GM19099 (cell line): ENCODE data around the gene NRARP.
A peak's percentile ranks its signal among the peaks of the same experiment; 100 is the strongest.

ENCODE experiments used
- POLR2A ChIP-seq: IDR thresholded peaks from 3 replicates; pipeline ENCODE4 v1.6.1; 2011; ENCODE audit warnings: low read depth; ENCODE audit not compliant: insufficient read length; ENCODE audit errors: extremely low read depth

The NRARP gene

GRCh38 chr9:137296670-137297664 lies 5.1 kb downstream of the NRARP start:
- no peak for TF ChIP-seq POLR2A

DNA sequence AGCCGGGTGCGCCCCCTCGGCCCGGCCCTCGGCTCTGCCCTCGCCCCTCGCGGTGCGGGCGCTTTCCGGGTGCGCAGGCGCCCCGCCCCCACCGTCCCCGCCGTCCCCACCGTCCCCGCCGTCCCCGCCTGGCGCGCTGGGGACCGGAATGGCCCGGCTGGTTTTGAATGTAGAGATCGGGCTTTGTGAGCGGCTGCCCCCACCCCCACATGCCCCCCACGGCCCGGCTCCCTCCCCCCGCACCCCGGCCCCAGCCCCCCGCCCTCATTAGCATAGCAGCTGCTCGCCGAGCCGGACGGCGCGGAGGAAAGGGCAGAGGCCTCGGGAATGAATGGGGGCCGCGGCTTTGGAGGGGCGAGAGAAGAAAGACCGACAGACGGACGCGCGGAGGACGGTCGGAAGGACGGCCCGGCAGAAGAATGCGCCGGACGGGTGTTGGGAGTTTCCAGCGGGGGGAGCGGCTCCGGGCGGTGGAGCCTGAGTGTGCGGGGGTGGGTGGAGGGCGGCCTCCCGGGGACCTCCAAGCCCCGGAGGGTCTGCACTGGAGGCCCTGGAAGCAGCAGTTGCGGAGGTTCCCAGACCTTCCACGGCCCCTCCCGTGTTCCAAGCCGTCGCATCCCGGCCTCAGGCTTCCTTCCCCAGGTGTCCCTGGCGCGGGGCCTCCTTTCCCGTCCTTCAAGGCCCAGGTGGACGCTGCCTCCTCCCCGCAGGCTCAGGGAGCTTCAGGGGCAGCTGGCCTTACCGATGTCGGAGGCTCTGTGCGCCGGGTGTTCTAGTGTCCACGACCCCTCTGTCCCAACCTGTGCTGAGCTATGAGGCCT lies 6.0 kb downstream of the NRARP start:
- no peak for TF ChIP-seq POLR2A

GRCh38 chr9:137295238-137295811 lies 6.7 kb downstream of the NRARP start:
- no peak for TF ChIP-seq POLR2A

GRCh38 chr9:137294681-137295237 lies 7.3 kb downstream of the NRARP start:
- TF ChIP-seq POLR2A = no peak

GRCh38 chr9:137294091-137294680 lies 7.9 kb downstream of the NRARP start:
- TF ChIP-seq POLR2A = no peak

- TF ChIP-seq POLR2A = no peak
Observed at GRCh38 chr9:137293482-137294090, 8.5 kb downstream of the NRARP start.

GRCh38 chr9:137293094-137293481 lies 9.0 kb downstream of the NRARP start:
- no peak for TF ChIP-seq POLR2A

GRCh38 chr9:137286975-137287383 lies 15.1 kb downstream of the NRARP start:
- peak; percentile 2 for TF ChIP-seq POLR2A

DNA sequence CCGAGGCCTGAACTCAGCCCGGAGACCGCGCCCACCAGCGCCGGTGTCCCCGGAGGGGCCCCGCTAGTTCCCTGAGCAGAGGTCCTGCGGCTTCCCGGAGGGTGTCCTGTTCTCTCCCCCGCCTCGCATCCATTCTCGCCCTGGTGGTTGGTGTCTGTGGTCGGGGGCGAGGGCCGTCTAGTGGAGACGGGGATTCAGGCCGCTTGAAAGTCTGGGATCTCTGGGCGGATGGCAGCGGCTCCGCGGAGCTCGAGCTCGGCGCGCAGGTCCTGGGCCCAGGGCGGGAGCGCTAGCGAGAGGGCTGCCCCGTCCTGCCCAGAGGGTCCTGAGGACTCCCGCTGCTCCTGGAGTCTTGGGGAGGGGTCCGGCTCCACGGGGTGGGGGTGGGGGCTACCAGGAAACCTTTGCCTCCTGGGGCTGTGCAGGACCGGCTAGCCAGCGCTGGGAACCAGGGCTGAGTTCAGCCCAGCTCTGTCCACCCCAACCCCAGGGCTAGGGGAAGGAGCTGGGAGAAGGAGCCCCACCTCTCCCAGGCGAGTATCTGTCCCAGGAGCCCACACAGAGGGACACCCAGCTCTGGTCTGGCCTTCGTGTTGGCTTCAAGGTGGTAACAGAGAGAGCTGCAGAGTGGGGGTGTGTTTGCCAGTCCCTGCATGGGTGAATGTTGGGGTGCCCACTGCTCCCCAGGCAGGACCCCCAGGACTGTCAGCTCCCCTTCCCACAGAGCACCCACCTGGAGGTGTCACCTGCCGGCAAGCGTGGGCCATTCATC lies 20.5 kb downstream of the NRARP start:
- TF ChIP-seq POLR2A = no peak

- no peak for TF ChIP-seq POLR2A
Observed at GRCh38 chr9:137280474-137281344, 21.4 kb downstream of the NRARP start.

GRCh38 chr9:137279741-137280473 lies 22.2 kb downstream of the NRARP start:
- no peak for TF ChIP-seq POLR2A
